Fibroblast of lung (primary cell): ENCODE data around the gene SPAG5. TPM values are rescaled to one million over a fixed set of nuclear protein-coding genes. Genes with fewer than 3 reads are reported as not detected.

Source experiments
- DNase-seq, 2 donors: peaks; one replicate each; pipeline versions ENCODE4 v3.0.0 to v3.0.0-alpha.2; 2010; ENCODE audit warnings: low read depth in 2 of 2
- H2AFZ ChIP-seq: 2 replicates; pipeline ENCODE4 v1.5.1; 2012; ENCODE audit warnings: low read length, control low read depth, inconsistent platforms
- H3K27ac ChIP-seq: 2 replicates; pipeline ENCODE4 v1.5.1; 2011; ENCODE audit warnings: low read length, control low read depth; ENCODE audit not compliant: insufficient read depth
- H3K27me3 ChIP-seq: 2 replicates; pipeline ENCODE4 v1.5.1; 2011; ENCODE audit warnings: mild to moderate bottlenecking, low read length; ENCODE audit not compliant: control insufficient read depth, insufficient read depth
- H3K36me3 ChIP-seq: 2 replicates; pipeline ENCODE4 v1.5.1; 2011; ENCODE audit warnings: low read length; ENCODE audit not compliant: control insufficient read depth, insufficient read depth
- H3K4me1 ChIP-seq: 2 replicates; pipeline ENCODE4 v1.5.1; 2011; ENCODE audit warnings: low read length; ENCODE audit not compliant: control insufficient read depth, insufficient read depth; ENCODE audit errors: extremely low read depth
- H3K4me2 ChIP-seq: 2 replicates; pipeline ENCODE4 v1.5.1; 2011; ENCODE audit warnings: low read length, control low read depth; ENCODE audit not compliant: insufficient read depth; ENCODE audit errors: extremely low read depth
- H3K4me3 ChIP-seq, 4 experiments: fragments of 200-600 bp in 1 of 4; sonication (generic) in 1 of 4; replicated peaks in 1 of 4; 2 replicates each; pipeline ENCODE4 v1.5.1; 2011 to 2016; ENCODE audit warnings: low read length in 4 of 4, low read depth in 3 of 4, mild to moderate bottlenecking in 3 of 4, control low read depth in 2 of 4, inconsistent platforms in 1 of 4, mixed read lengths in 1 of 4; ENCODE audit not compliant: insufficient read depth in 1 of 4; ENCODE audit errors: control extremely low read depth in 1 of 4
- H3K79me2 ChIP-seq: 2 replicates; pipeline ENCODE4 v1.5.1; 2012; ENCODE audit warnings: mild to moderate bottlenecking, low read length, inconsistent platforms; ENCODE audit not compliant: control insufficient read depth, insufficient read depth
- H3K9ac ChIP-seq: 2 replicates; pipeline ENCODE4 v1.5.1; 2011; ENCODE audit warnings: mild to moderate bottlenecking, low read length, control low read depth; ENCODE audit not compliant: insufficient read depth
- H3K9me3 ChIP-seq: 2 replicates; pipeline ENCODE4 v1.5.1; 2012; ENCODE audit warnings: low read depth, low read length; ENCODE audit not compliant: control insufficient read depth, insufficient read depth
- H4K20me1 ChIP-seq: 2 replicates; pipeline ENCODE4 v1.5.1; 2011; ENCODE audit warnings: low read length; ENCODE audit not compliant: control insufficient read depth, insufficient read depth; ENCODE audit errors: extremely low read depth
- EZH2 ChIP-seq: IDR thresholded peaks from 2 replicates; pipeline ENCODE4 v1.5.1; 2012; ENCODE audit warnings: low read length, control low read depth, mild to moderate bottlenecking; ENCODE audit errors: missing control alignments
- polyA plus RNA-seq, 2 donors: library from polyadenylated mRNA; depleted of rRNA in 1 of 2; stranded (reverse) in 1 of 2; unstranded in 1 of 2; fragments of >200 nt; gene quantifications; 2 replicates each; pipeline ENCODE4 v1.2.1, GENCODE V29; 2011 to 2012; ENCODE audit warnings: missing spikeins in 1 of 2
- total RNA-seq: library from RNA; depleted of rRNA; stranded (reverse); fragments of >200 nt; gene quantifications from 2 replicates; pipeline ENCODE4 v1.2.1, GENCODE V29; 2014
- TF ChIP-seq, protein P1 (sequence below), 2 donors: IDR thresholded peaks in 1 of 2; conservative IDR thresholded peaks in 1 of 2; 1 replicate in 1 of 2; 2 replicates in 1 of 2; pipeline ENCODE4 v1.5.1; 2011 to 2012; ENCODE audit warnings: low read length in 2 of 2, control low read depth in 1 of 2, inconsistent platforms in 1 of 2, low read depth in 1 of 2, mild to moderate bottlenecking in 1 of 2

Gene SPAG5
- total and polyA plus RNA-seq, 2 donors (not counting 1 experiment from before 2014, with no cell fraction given) = 12.0 to 13.7 TPM

DNA sequence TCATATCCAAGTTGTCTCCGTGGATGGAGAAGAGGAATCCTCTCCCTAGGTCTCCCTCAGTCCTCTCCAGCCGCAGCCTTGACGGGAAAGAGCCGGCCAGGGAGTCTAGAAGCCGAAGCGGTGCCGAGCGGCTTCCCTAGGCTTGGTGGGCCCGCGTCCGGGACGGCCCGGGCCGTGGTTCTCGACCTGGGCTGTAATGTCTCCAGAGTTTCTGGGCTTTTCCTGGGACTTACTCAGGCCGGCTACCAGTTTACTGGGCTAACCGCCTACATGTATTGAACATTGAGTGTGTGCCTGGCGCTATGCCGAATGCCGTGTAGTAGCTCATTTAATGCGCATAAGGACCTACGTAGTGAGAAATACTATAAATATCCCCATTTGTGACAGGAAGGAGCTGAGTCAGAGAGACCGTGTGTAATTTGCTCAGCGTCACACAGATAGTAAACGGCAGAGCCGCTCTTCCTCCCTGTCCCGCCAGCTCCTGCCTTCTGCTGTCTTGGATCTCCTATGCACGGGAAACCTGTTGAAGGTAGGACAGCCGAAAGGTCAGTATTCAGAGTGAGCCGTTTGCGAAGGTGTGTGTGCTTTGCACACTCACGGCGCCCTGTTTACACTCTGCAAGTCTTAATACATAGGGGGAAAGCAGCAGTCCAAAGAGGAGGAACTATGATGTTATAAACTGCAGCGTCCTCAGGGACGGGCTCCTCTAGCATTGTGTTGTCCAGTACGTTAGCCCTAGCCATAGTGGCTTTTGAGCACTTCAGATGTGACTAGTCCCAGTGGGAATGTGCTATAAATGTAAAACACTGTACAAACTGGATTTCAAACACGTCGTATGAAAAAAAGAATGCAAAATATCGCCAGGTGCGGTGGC lies 723 bp upstream of the SPAG5 start:
- peaks cover 16% of the 10 kb centered on the region for H3K79me2 ChIP-seq
- no peaks in the 10 kb centered on the region for H3K27me3 ChIP-seq
- peak overlapping the region; percentile 83 for H3K9ac ChIP-seq
- peak overlapping the region; percentile 91 for H2AFZ ChIP-seq
- peaks cover 6% of the 10 kb centered on the region for H3K4me1 ChIP-seq
- H3K4me3 ChIP-seq = peak overlapping the region; percentile 78 to 94 (median 86)
- peak; percentile 86 to 90 for DNase-seq
- H3K9me3 ChIP-seq = no peaks in the 10 kb centered on the region
- no peaks in the 10 kb centered on the region for H4K20me1 ChIP-seq
- H3K36me3 ChIP-seq = no peaks in the 10 kb centered on the region
- peak overlapping the region; percentile 94 for H3K27ac ChIP-seq
- TF ChIP-seq, protein P1, sequence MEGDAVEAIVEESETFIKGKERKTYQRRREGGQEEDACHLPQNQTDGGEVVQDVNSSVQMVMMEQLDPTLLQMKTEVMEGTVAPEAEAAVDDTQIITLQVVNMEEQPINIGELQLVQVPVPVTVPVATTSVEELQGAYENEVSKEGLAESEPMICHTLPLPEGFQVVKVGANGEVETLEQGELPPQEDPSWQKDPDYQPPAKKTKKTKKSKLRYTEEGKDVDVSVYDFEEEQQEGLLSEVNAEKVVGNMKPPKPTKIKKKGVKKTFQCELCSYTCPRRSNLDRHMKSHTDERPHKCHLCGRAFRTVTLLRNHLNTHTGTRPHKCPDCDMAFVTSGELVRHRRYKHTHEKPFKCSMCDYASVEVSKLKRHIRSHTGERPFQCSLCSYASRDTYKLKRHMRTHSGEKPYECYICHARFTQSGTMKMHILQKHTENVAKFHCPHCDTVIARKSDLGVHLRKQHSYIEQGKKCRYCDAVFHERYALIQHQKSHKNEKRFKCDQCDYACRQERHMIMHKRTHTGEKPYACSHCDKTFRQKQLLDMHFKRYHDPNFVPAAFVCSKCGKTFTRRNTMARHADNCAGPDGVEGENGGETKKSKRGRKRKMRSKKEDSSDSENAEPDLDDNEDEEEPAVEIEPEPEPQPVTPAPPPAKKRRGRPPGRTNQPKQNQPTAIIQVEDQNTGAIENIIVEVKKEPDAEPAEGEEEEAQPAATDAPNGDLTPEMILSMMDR (conservative IDR thresholded peaks at IDR 0.05 in 1 of 2, IDR thresholded peaks at IDR 0.05 in 1 of 2; ENCODE audit: low read depth in 1 of 2, low read length in 2 of 2) = no peak
- TF ChIP-seq EZH2 = no peak
- H3K4me2 ChIP-seq = peak overlapping the region; percentile 100

DNA sequence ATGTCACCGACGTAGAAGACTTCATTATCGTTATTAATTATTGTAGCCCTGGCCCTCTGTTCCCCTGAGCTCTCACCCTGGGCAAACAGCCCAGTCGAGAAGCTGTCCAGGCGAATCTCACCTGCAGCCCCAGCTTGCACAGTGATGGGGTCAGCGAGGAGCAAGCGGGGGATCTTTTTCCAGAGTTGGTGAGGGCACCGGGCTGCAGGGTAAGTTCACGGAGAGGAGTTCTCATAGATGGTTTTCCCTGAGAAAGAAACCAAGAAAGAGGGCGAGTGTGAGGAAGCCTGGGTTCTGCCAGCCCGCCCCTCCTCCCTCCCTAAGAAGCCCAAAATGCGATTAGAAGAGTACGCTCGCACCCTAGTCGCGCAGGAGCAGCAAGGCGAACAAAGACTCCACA lies 436 bp downstream of the SPAG5 start:
- no peaks in the 10 kb centered on the region for H3K9me3 ChIP-seq
- no peaks in the 10 kb centered on the region for H4K20me1 ChIP-seq
- H3K36me3 ChIP-seq = no peaks in the 10 kb centered on the region
- peaks cover 6% of the 10 kb centered on the region for H3K4me1 ChIP-seq
- no peak for DNase-seq
- peak overlapping the region; percentile 83 for H3K9ac ChIP-seq
- H3K4me2 ChIP-seq = peak overlapping the region; percentile 98
- peaks cover 16% of the 10 kb centered on the region for H3K79me2 ChIP-seq
- H3K4me3 ChIP-seq = peak overlapping the region; percentile 62 to 94 (median 86)
- H3K27me3 ChIP-seq = no peaks in the 10 kb centered on the region
- H2AFZ ChIP-seq = peak overlapping the region; percentile 86
- no peak for TF ChIP-seq EZH2
- TF ChIP-seq, protein P1 (conservative IDR thresholded peaks at IDR 0.05 in 1 of 2, IDR thresholded peaks at IDR 0.05 in 1 of 2; ENCODE audit: low read depth in 1 of 2, low read length in 2 of 2) = no peak
- H3K27ac ChIP-seq = peak overlapping the region; percentile 94

DNA sequence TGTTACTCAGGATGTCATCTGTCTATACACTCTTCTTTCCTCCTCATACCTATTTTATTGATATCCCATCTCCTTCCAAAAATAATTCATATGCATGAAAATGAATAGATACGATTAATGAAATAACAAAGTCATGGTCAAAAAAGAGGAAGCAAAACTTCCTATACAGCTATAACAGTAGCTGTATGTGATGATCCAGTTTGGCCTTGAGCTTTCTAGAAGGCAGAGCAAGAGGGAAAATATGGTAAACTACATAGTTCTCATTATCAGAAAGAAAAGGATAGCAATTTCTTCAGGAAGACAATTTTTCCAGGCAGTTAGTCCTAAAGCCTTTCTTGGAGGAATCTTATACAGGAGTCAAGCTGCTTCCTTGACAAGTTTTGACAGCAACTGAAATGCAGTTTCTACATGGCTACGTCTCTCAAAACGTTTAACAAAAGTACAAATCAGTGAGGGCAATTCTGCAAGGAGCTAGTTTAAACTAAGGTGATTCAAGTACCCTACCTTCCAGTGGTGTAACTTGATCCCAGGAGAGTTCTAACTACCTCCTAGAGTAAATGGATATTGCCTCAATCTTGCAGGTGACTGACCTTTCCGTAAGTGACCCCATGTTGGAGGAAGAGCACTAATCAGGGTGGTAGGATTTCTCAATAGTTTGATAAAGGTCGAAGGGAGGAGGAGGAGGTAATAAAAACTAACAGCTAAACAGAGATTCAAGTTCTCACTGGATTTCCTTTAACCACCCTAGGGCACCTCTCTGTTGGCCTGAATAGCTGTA lies 1.0 kb downstream of the SPAG5 start:
- H3K4me2 ChIP-seq = peak overlapping the region; percentile 98
- no peak overlapping the region for H2AFZ ChIP-seq
- DNase-seq = no peak
- no peaks in the 10 kb centered on the region for H3K27me3 ChIP-seq
- no peaks in the 10 kb centered on the region for H3K36me3 ChIP-seq
- TF ChIP-seq EZH2 = no peak
- TF ChIP-seq, protein P1 (conservative IDR thresholded peaks at IDR 0.05 in 1 of 2, IDR thresholded peaks at IDR 0.05 in 1 of 2; ENCODE audit: low read depth in 1 of 2, low read length in 2 of 2) = no peak
- H4K20me1 ChIP-seq = no peaks in the 10 kb centered on the region
- peak overlapping the region; percentile 62 to 94 (median 86) for H3K4me3 ChIP-seq
- H3K79me2 ChIP-seq = peaks cover 16% of the 10 kb centered on the region
- H3K9me3 ChIP-seq = no peaks in the 10 kb centered on the region
- H3K27ac ChIP-seq = peak overlapping the region; percentile 94
- H3K9ac ChIP-seq = no peak overlapping the region
- peaks cover 6% of the 10 kb centered on the region for H3K4me1 ChIP-seq
